ENCODE measurements around the gene SPAG16. TPM values are rescaled to one million over a fixed set of nuclear protein-coding genes. Genes with fewer than 3 reads are reported as not detected.
"Not testable (repeated sequence)": the region's sequence is repeated elsewhere in the genome, so short reads cannot be mapped to it uniquely, and the experiment has no call there.

Gene SPAG16
- total and polyA plus RNA-seq, 2 donors (not counting 1 experiment from before 2014, with no cell fraction given) = 3.4 to 8.6 TPM

GRCh38 chr2:213353419-213353818 is 69.2 kb downstream of the SPAG16 start:
- H3K79me2 ChIP-seq (ENCODE audit: control insufficient read depth, insufficient read depth, low read length) = no peaks in the 10 kb centered on the region
- no peaks in the 10 kb centered on the region for H3K4me1 Mint-ChIP-seq
- H3K4me3 Mint-ChIP-seq = no peak overlapping the region
- no peak overlapping the region for H3K27ac Mint-ChIP-seq
- no peaks in the 10 kb centered on the region for H3K4me1 ChIP-seq (ENCODE audit: control insufficient read depth in 2 of 2, insufficient read depth in 2 of 2, low read length in 2 of 2)
- TF ChIP-seq CTCF (IDR thresholded peaks at IDR 0.05) = no peak
- no peak for TF ChIP-seq EZH2 (IDR thresholded peaks at IDR 0.05; ENCODE audit: borderline replicate concordance, insufficient read depth, low read depth, low read length, poor library complexity, severe bottlenecking)
- H3K9me3 Mint-ChIP-seq (ENCODE audit: insufficient read depth) = peaks cover 3% of the 10 kb centered on the region
- intact Hi-C loops (cut with micrococcal nuclease) = no loop called here
- H3K4me2 ChIP-seq (replicated peaks; ENCODE audit: low read depth, low read length, poor library complexity, severe bottlenecking) = no peak overlapping the region
- H3K9me3 ChIP-seq (ENCODE audit: control extremely low read depth in 1 of 3, control insufficient read depth in 2 of 3, insufficient read depth in 1 of 3, low read length in 2 of 3) = peaks cover 0 to 3% (median 0%) of the 10 kb centered on the region in 3 donors
- no peak overlapping the region for H3K4me3 ChIP-seq (ENCODE audit: control extremely low read depth in 1 of 5, extremely low read depth in 1 of 5, insufficient read depth in 1 of 5, low read depth in 2 of 5, low read length in 4 of 5)
- H4K20me1 ChIP-seq (ENCODE audit: control insufficient read depth, insufficient read depth, low read length, poor library complexity, severe bottlenecking) = no peaks in the 10 kb centered on the region
- no CpG with 5 or more reads among the region's 2 CpGs for WGBS (ENCODE audit: insufficient coverage)
- H2AFZ ChIP-seq (ENCODE audit: insufficient read depth, low read depth, low read length, poor library complexity, severe bottlenecking) = no peak overlapping the region
- ChIA-PET POLR2A (no interaction called here), CTCF (no interaction called here)
- no peak overlapping the region for H3K27ac ChIP-seq (ENCODE audit: low read length in 2 of 2)
- H3K27me3 Mint-ChIP-seq = no peaks in the 10 kb centered on the region
- DNase-seq = no peak
- ATAC-seq (ENCODE audit: low read depth) = no peak
- no peaks in the 10 kb centered on the region for H3K27me3 ChIP-seq (replicated peaks in 1 of 4; ENCODE audit: control extremely low read depth in 1 of 4, control insufficient read depth in 3 of 4, insufficient read depth in 4 of 4, low read length in 3 of 4)
- H3K36me3 ChIP-seq (replicated peaks in 1 of 2; ENCODE audit: control extremely low read depth in 1 of 2, control insufficient read depth in 1 of 2, extremely low read depth in 1 of 2, insufficient read depth in 2 of 2, low read length in 1 of 2) = no peaks in the 10 kb centered on the region
- H3K9ac ChIP-seq (ENCODE audit: low read length) = no peak overlapping the region

- H3K4me1 Mint-ChIP-seq = no peaks in the 10 kb centered on the region
- no peaks in the 10 kb centered on the region for H3K79me2 ChIP-seq (ENCODE audit: control insufficient read depth, insufficient read depth, low read length)
- no peak overlapping the region for H3K4me3 Mint-ChIP-seq
- no peak overlapping the region for H3K4me2 ChIP-seq (replicated peaks; ENCODE audit: low read depth, low read length, poor library complexity, severe bottlenecking)
- no peak overlapping the region for H3K4me3 ChIP-seq (ENCODE audit: control extremely low read depth in 1 of 5, extremely low read depth in 1 of 5, insufficient read depth in 1 of 5, low read depth in 2 of 5, low read length in 4 of 5)
- ChIA-PET CTCF (no interaction called here), POLR2A (no interaction called here)
- no peak overlapping the region for H3K9ac ChIP-seq (ENCODE audit: low read length)
- no CpG with 5 or more reads among the region's 1 CpG for WGBS (ENCODE audit: insufficient coverage)
- no peak overlapping the region for H3K27ac Mint-ChIP-seq
- no peaks in the 10 kb centered on the region for H3K27me3 Mint-ChIP-seq
- no peak for DNase-seq
- no peaks in the 10 kb centered on the region for H3K36me3 ChIP-seq (replicated peaks in 1 of 2; ENCODE audit: control extremely low read depth in 1 of 2, control insufficient read depth in 1 of 2, extremely low read depth in 1 of 2, insufficient read depth in 2 of 2, low read length in 1 of 2)
- ATAC-seq (ENCODE audit: low read depth) = no peak
- no peaks in the 10 kb centered on the region for H3K27me3 ChIP-seq (replicated peaks in 1 of 4; ENCODE audit: control extremely low read depth in 1 of 4, control insufficient read depth in 3 of 4, insufficient read depth in 4 of 4, low read length in 3 of 4)
- intact Hi-C loops (cut with micrococcal nuclease) = no loop called here
- no peak overlapping the region for H3K27ac ChIP-seq (ENCODE audit: low read length in 2 of 2)
- no peaks in the 10 kb centered on the region for H4K20me1 ChIP-seq (ENCODE audit: control insufficient read depth, insufficient read depth, low read length, poor library complexity, severe bottlenecking)
- H2AFZ ChIP-seq (ENCODE audit: insufficient read depth, low read depth, low read length, poor library complexity, severe bottlenecking) = no peak overlapping the region
- H3K4me1 ChIP-seq (ENCODE audit: control insufficient read depth in 2 of 2, insufficient read depth in 2 of 2, low read length in 2 of 2) = no peaks in the 10 kb centered on the region
- H3K9me3 Mint-ChIP-seq (ENCODE audit: insufficient read depth) = no peaks in the 10 kb centered on the region
- TF ChIP-seq CTCF (IDR thresholded peaks at IDR 0.05) = no peak
- H3K9me3 ChIP-seq (ENCODE audit: control extremely low read depth in 1 of 3, control insufficient read depth in 2 of 3, insufficient read depth in 1 of 3, low read length in 2 of 3) = no peaks in the 10 kb centered on the region
These were observed 92.4 kb downstream of the SPAG16 start for GRCh38 chr2:213376644-213377043.

- POLR2A ChIA-PET; CTCF ChIA-PET; H3K4me1 Mint-ChIP-seq; H3K4me2 ChIP-seq (replicated peaks; ENCODE audit: low read depth, low read length, poor library complexity, severe bottlenecking); H3K27me3 Mint-ChIP-seq; H3K4me3 ChIP-seq (ENCODE audit: control extremely low read depth in 1 of 5, extremely low read depth in 1 of 5, insufficient read depth in 1 of 5, low read depth in 2 of 5, low read length in 4 of 5); H3K79me2 ChIP-seq (ENCODE audit: control insufficient read depth, insufficient read depth, low read length); H3K27ac Mint-ChIP-seq; H2AFZ ChIP-seq (ENCODE audit: insufficient read depth, low read depth, low read length, poor library complexity, severe bottlenecking); H3K9ac ChIP-seq (ENCODE audit: low read length); H3K9me3 Mint-ChIP-seq (ENCODE audit: insufficient read depth); H3K4me3 Mint-ChIP-seq; H3K9me3 ChIP-seq (ENCODE audit: control extremely low read depth in 1 of 3, control insufficient read depth in 2 of 3, insufficient read depth in 1 of 3, low read length in 2 of 3); DNase-seq; H3K27ac ChIP-seq (ENCODE audit: low read length in 2 of 2); H3K36me3 ChIP-seq (replicated peaks in 1 of 2; ENCODE audit: control extremely low read depth in 1 of 2, control insufficient read depth in 1 of 2, extremely low read depth in 1 of 2, insufficient read depth in 2 of 2, low read length in 1 of 2); H3K4me1 ChIP-seq (ENCODE audit: control insufficient read depth in 2 of 2, insufficient read depth in 2 of 2, low read length in 2 of 2); H4K20me1 ChIP-seq (ENCODE audit: control insufficient read depth, insufficient read depth, low read length, poor library complexity, severe bottlenecking); H3K27me3 ChIP-seq (replicated peaks in 1 of 4; ENCODE audit: control extremely low read depth in 1 of 4, control insufficient read depth in 3 of 4, insufficient read depth in 4 of 4, low read length in 3 of 4); intact Hi-C loops (cut with micrococcal nuclease); ATAC-seq (ENCODE audit: low read depth): not testable (repeated sequence)
- 95% methylated on average over 8 of the region's 9 CpGs for WGBS (ENCODE audit: insufficient coverage)
These were observed 122.8 kb downstream of the SPAG16 start for GRCh38 chr2:213407027-213407426.

Data from B cell (primary cell).